ENCODE measurements around the gene TBC1D7. TPM values are rescaled to one million over a fixed set of nuclear protein-coding genes. Genes with fewer than 3 reads are reported as not detected.

TBC1D7 gene
- total and polyA plus RNA-seq, 10 of the 15 experiments (the other 5 are each of a cell fraction or from before 2014, with no cell fraction given): 20.1 to 65.9 (median 31.3) TPM

DNA sequence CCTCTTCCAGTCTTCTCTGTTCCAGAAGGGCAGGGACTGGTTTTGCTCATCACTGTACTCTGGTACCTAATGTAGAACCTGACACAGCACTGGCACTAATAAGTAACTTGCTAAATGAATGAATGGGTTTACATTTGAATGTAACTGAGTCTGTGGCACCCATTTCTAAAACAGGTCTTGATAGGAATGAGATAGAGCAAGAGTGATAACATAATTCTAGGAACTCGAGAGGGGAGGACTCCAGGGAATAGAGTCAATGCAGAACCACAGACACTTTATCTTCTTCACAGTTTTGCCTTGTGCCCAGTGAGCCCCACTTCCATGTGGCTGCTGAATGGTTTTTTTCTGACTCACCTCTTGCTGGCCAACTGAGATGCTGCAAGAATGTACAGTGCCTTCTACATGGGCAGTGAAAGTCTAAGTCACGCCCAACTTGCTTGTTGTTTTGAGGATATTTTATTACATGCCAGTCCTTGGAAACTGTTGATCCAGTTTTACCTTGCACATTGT, 61.1 kb downstream of the TBC1D7 start:
- in situ Hi-C loops (cut with MboI): no loop called here
- CTCF ChIA-PET: interaction anchor here (1.4 kb wide), 1 partner anchor 12 kb away, joined by 3 read pairs; no protein-coding TSS in a partner anchor
- Histone ChIP-seq H3K27me3 (replicated peaks in 1 of 2; ENCODE audit: control insufficient read depth in 2 of 2, insufficient read depth in 2 of 2, low read length in 1 of 2) (no peaks in the 10 kb centered on the region), H4K20me1 (ENCODE audit: control insufficient read depth, insufficient read depth) (no peaks in the 10 kb centered on the region), H2AFZ (ENCODE audit: control insufficient read depth, low read depth, low read length) (no peak overlapping the region), H3K79me2 (ENCODE audit: control insufficient read depth, insufficient read depth, low read length) (peaks cover 4% of the 10 kb centered on the region), H3K4me1 (ENCODE audit: control insufficient read depth, insufficient read depth, low read length) (peaks cover 26% of the 10 kb centered on the region), H3K4me2 (ENCODE audit: control insufficient read depth, insufficient read depth) (no peak overlapping the region), H3K4me3 (no peak overlapping the region), H3K9ac (ENCODE audit: control insufficient read depth, insufficient read depth, low read length) (no peak overlapping the region), H3K9me3 (replicated peaks; ENCODE audit: control insufficient read depth, insufficient read depth, low read length) (no peaks in the 10 kb centered on the region), H3K27ac (ENCODE audit: control insufficient read depth, insufficient read depth) (no peak overlapping the region), H3K36me3 (ENCODE audit: control insufficient read depth in 2 of 2, insufficient read depth in 2 of 2, low read length in 1 of 2) (no peaks in the 10 kb centered on the region)
- WGBS (ENCODE audit: insufficient coverage, insufficient replicate concordance, low lambda C conversion rate, missing lambda C conversion rate): 41% methylated on average over 2 of the region's 2 CpGs
- FAIRE-seq (no peak), ATAC-seq (no peak), DNase-seq (ENCODE audit: low read depth, low spot score) (no peak)
- BruUV-seq (replicated peaks): no TSS peak
- SMC1A ChIA-PET (ENCODE audit: uncharacterized antibody, unreplicated experiment): no interaction called here
- intact Hi-C loops (cut with micrococcal nuclease; ENCODE audit: unreplicated experiment): no loop called here
- POLR2A ChIA-PET: no interaction called here
- RAD21 ChIA-PET (ENCODE audit: unreplicated experiment): no interaction called here
- TF ChIP-seq CEBPB (IDR thresholded peaks at IDR 0.05; ENCODE audit: borderline replicate concordance in 1 of 2, low read depth in 2 of 2, low read length in 2 of 2): no peak
- TF ChIP-seq CEBPZ (IDR thresholded peaks at IDR 0.05; ENCODE audit: low read depth, low read length): no peak

All from GM12878 (cell line).